ENCODE results near the gene LEMD1. TPM values are rescaled to one million over a fixed set of nuclear protein-coding genes. Genes with fewer than 3 reads are reported as not detected.

The LEMD1 gene
- total and polyA plus RNA-seq, 8 donors = 0.28 to 0.32 TPM; not detected in 6

DNA sequence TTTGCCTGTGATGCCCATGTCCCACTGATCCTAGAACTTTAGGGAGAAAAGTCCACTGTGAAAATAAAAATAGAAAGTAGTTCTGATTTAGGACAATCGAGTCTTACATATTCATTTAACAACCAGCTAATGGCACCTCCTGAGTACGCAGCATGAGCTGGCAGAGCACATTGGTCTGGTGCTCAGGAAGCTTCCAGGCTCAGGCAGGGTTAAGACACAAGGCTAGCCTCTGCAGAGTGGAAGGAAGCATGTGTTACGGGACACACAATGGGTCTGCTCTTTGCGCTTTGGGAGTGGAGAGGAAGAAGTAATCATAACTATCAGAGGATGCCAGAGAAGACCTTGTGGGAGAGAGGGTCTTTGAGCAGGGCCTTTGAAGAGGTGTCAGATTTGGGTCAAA, 61.0 kb downstream of the LEMD1 start:
- 79 to 83% methylated on average over 4 of the region's 4 CpGs for WGBS, 2 donors
- no peak for FAIRE-seq
- intact Hi-C loops (cut with DNase I) = no loop called here
- TF ChIP-seq, protein P1, sequence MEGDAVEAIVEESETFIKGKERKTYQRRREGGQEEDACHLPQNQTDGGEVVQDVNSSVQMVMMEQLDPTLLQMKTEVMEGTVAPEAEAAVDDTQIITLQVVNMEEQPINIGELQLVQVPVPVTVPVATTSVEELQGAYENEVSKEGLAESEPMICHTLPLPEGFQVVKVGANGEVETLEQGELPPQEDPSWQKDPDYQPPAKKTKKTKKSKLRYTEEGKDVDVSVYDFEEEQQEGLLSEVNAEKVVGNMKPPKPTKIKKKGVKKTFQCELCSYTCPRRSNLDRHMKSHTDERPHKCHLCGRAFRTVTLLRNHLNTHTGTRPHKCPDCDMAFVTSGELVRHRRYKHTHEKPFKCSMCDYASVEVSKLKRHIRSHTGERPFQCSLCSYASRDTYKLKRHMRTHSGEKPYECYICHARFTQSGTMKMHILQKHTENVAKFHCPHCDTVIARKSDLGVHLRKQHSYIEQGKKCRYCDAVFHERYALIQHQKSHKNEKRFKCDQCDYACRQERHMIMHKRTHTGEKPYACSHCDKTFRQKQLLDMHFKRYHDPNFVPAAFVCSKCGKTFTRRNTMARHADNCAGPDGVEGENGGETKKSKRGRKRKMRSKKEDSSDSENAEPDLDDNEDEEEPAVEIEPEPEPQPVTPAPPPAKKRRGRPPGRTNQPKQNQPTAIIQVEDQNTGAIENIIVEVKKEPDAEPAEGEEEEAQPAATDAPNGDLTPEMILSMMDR (IDR thresholded peaks at IDR 0.05) = no peak
- ATAC-seq = no peak
- H3K27ac ChIP-seq = no peak overlapping the region
- peaks cover 4 to 26% (median 21%) of the 10 kb centered on the region in 3 donors for H3K4me1 ChIP-seq
- no peaks in the 10 kb centered on the region for H3K36me3 ChIP-seq
- no peak overlapping the region for H3K4me3 ChIP-seq
- H3K9me3 ChIP-seq = no peaks in the 10 kb centered on the region
- H3K27me3 ChIP-seq = no peaks in the 10 kb centered on the region
- no peak for DNase-seq

DNA sequence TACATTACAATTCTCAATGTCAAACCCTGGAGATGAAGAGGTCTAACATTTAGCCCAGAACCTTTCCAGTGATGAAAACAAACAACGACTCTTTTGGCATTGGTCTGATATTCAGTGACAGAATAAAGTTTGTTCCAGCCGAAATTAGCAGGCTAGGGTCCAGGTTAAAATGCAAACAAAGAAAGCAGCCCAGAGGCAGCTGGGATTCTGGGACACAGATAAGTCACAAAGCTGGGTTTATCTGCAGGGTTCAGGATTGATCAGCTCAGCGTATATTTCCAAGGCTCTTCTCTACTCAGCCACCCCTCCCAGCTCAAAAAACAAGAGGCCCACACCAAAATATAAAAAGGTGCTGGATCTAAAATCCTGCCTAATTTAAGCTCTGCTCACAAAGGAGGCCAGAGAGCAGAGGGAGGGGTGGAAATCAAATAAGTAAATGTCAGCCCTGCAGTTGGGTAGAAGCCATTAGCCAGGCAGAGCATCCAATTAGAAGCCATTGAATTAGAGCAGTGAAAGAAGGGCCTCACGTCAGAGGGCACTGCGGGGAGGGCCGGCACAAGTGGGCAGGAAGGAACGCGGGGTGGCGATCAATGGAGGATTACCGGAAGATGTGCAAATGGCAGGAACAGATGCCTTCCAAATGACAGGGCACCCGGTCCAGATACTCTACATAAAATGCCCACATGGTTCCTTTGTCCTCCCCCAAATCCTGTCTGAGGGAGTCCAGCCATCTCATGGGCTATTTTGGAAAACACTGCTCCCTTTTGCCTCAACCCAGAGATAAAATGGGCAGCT, 61.9 kb downstream of the LEMD1 start:
- H3K27ac ChIP-seq = no peak overlapping the region
- no peak for DNase-seq

DNA sequence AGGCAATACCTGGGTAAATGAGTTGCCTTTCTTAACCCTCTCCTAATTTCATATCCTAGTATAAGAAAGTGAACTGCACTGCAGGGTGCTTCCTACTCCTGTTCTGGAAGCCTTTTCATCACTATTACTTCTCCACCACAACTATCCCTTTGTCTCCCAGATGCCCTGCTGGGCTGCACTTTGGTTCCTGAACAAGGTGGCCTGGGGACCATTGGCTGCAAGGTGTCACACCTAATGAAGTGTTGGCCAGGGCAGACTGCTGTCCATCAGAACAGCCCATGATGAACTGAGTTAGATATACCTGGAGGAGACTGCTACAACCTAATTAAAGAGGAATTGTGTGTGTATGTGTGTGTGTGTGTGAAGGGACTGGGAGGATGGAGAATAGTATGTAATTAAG, 63.3 kb downstream of the LEMD1 start:
- Histone ChIP-seq H3K27ac (no peak overlapping the region), H3K9me3 (no peaks in the 10 kb centered on the region), H3K4me1 (peaks cover 0 to 22% (median 20%) of the 10 kb centered on the region in 3 donors), H3K36me3 (no peaks in the 10 kb centered on the region), H3K4me3 (no peak overlapping the region), H3K27me3 (no peaks in the 10 kb centered on the region)
- ATAC-seq = no peak
- intact Hi-C loops (cut with DNase I) = no loop called here
- DNase-seq = no peak
- FAIRE-seq = no peak
- TF ChIP-seq, protein P1 (IDR thresholded peaks at IDR 0.05) = no peak

More for the DNA sequence above, 61.9 kb downstream of the LEMD1 start:
- no peaks in the 10 kb centered on the region for H3K36me3 ChIP-seq
- intact Hi-C loops (cut with DNase I) = no loop called here
- no peaks in the 10 kb centered on the region for H3K9me3 ChIP-seq
- H3K4me1 ChIP-seq = peaks cover 0 to 19% (median 14%) of the 10 kb centered on the region in 3 donors
- H3K4me3 ChIP-seq = no peak overlapping the region
- TF ChIP-seq, protein P1 (IDR thresholded peaks at IDR 0.05) = no peak
- ATAC-seq = peak in 3 of 4 donors; percentile 33 to 61 (median 49)
- WGBS, 2 donors = 42 to 45% methylated on average over 11 of the region's 11 CpGs
- FAIRE-seq = no peak
- no peaks in the 10 kb centered on the region for H3K27me3 ChIP-seq

DNA sequence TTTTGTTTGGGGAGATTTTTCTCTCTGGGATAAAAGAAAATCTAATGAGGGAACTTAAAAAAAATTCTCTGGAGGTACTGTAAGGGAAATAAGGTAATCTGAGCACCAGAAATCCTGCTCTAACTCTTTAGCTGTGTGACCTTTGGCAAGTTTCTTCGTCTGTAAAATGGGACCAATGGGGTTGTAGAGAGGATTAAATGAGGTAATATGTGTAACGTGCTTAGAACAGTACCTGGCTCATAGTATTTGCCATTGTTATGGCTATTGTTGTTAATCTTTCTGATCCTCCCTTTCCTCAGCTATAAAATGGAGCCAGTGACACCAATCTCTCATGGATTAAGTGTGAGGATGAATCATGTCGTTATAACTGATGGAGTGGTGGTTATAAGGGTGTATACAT, 64.3 kb downstream of the LEMD1 start:
- H3K9me3 ChIP-seq = no peaks in the 10 kb centered on the region
- no peak overlapping the region for H3K27ac ChIP-seq
- peaks cover 0 to 14% (median 12%) of the 10 kb centered on the region in 3 donors for H3K4me1 ChIP-seq
- ATAC-seq = no peak
- TF ChIP-seq, protein P1 (IDR thresholded peaks at IDR 0.05) = no peak
- H3K4me3 ChIP-seq = no peak overlapping the region
- 93 to 94% methylated on average over 3 of the region's 3 CpGs for WGBS, 2 donors
- no peak for FAIRE-seq
- H3K36me3 ChIP-seq = no peaks in the 10 kb centered on the region
- intact Hi-C loops (cut with DNase I) = no loop called here
- no peaks in the 10 kb centered on the region for H3K27me3 ChIP-seq
- no peak for DNase-seq

Data from pancreas (tissue), 10 donors.